WERI-Rb-1 (cell line): ENCODE data around the gene AMOT.

Experiments used
- DNase-seq: peaks from one replicate; pipeline ENCODE4 v3.0.0-alpha.2; 2020
- H3K27ac ChIP-seq: fragments of 250-450 bp; sonication (Bioruptor Pico); 2 replicates; pipeline ENCODE4 v1.5.1; 2020; ENCODE audit warnings: mild to moderate bottlenecking, moderate library complexity
- H3K27me3 ChIP-seq: fragments of 250-450 bp; sonication (Bioruptor Pico); 2 replicates; pipeline ENCODE4 v1.5.1; 2021; ENCODE audit warnings: mild to moderate bottlenecking, low read depth, moderate library complexity; ENCODE audit not compliant: insufficient read depth, severe bottlenecking
- H3K36me3 ChIP-seq: fragments of 250-450 bp; sonication (Bioruptor Pico); 2 replicates; pipeline ENCODE4 v1.5.1; 2020; ENCODE audit warnings: mild to moderate bottlenecking, moderate library complexity
- H3K4me3 ChIP-seq: 2 replicates; pipeline ENCODE4 v1.5.1; 2011; ENCODE audit warnings: low read depth, mild to moderate bottlenecking, control low read depth, low read length
- H3K9me3 ChIP-seq: fragments of 250-450 bp; sonication (Bioruptor Pico); 2 replicates; pipeline ENCODE4 v1.5.1; 2021; ENCODE audit warnings: mild to moderate bottlenecking, moderate library complexity; ENCODE audit not compliant: severe bottlenecking
- CTCF ChIP-seq: IDR thresholded peaks from 2 replicates; pipeline ENCODE4 v1.5.1; 2011; ENCODE audit warnings: low read depth, mild to moderate bottlenecking, control low read depth, inconsistent platforms, low read length

AMOT gene

DNA sequence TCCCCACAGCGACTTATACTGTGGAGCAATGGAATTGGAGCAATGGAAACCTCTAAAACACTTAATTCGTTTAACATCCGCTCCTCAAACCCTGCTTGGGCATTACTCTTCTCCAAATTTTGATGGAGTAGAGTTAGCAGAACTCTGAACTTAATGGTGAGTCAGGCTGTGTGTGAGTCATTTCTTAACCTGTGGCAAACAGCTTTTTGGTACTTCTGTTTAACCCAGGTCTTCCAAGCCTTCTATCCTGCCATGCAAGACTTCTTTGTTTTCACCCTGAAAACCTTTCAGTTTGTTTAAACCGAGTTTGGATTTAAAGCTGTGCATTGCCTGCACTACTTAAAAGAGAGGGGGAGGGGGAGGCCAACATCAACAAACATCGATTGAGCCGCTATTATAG lies 3.6 kb upstream of the AMOT start:
- H3K27ac ChIP-seq, result no peak overlapping the region
- no peak for TF ChIP-seq CTCF

DNA sequence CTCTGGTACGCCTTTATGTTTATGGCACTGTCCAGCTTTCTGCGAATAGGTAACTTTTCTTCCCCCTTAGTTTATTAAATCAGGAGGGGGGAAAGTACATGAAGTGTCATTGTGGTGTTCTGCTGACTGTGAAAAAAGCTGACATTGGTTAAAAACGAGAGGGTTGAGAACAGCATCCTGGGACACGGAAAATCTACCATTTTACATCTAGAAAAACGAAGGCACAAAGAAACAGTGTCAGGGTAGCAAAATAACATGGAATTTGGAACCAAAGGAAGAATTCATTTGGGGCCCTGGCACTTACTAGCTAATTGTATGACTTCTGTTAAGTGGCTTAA lies 1.2 kb upstream of the AMOT start:
- peak overlapping the region; percentile 93 for H3K4me3 ChIP-seq
- H3K36me3 ChIP-seq, result no peaks in the 10 kb centered on the region
- DNase-seq, result no peak
- H3K27me3 ChIP-seq, result peaks cover 11% of the 10 kb centered on the region
- no peak for TF ChIP-seq CTCF
- H3K27ac ChIP-seq, result peak overlapping the region; percentile 52; the same call in 1 of the 2 replicates
- H3K9me3 ChIP-seq, result no peaks in the 10 kb centered on the region

More for the DNA sequence above, 3.6 kb upstream of the AMOT start:
- Histone ChIP-seq H3K9me3 (no peaks in the 10 kb centered on the region), H3K36me3 (no peaks in the 10 kb centered on the region), H3K27me3 (peaks cover 10% of the 10 kb centered on the region), H3K4me3 (no peak overlapping the region)
- no peak for DNase-seq

DNA sequence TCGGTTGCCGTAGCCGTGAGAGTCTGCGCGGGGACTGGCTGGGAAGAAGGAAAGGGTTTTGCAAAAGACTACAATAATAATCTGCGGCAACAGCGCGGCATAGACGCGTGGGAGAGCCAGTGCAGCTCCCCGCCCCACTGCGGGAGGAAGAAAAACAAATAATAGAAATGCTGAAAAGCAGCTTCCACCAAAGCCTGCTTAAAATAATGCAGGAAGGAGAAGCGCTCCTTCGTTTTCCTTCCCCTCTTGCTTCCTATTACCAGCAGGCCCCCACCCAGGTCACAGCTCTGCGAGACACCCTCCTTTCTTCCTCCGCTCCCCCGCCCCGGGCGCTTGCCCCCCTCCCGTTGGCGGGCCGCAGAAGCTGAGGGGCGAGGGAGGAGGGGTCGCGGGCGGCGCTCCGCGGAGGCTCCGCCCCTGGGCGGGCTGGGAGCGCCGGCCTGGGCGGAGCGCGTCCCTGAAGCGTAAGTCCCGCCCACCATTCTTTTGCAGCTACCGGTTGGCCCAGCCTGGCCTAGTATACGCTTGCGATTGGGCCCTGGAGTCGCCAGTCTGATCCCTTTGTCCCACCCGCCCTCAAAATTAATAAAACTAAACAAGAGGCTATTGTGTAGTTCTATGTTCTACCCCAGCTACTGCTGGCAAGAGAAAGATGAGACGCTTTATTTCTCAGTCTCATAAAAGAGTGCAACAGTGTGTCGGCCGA lies 636 bp upstream of the AMOT start:
- H3K27ac ChIP-seq, result peak overlapping the region; percentile 89
- peak; percentile 83 for DNase-seq
- H3K27me3 ChIP-seq, result peaks cover 8% of the 10 kb centered on the region
- no peak for TF ChIP-seq CTCF
- H3K36me3 ChIP-seq, result no peaks in the 10 kb centered on the region
- peak overlapping the region; percentile 93 for H3K4me3 ChIP-seq
- H3K9me3 ChIP-seq, result no peaks in the 10 kb centered on the region

- TF ChIP-seq CTCF, result no peak
- Histone ChIP-seq H3K27ac (no peak overlapping the region), H3K9me3 (no peaks in the 10 kb centered on the region), H3K27me3 (peaks cover 8% of the 10 kb centered on the region), H3K4me3 (peak overlapping the region; percentile 93), H3K36me3 (no peaks in the 10 kb centered on the region)
- DNase-seq, result no peak
These were observed 775 bp downstream of the AMOT start for GRCh38 chrX:112839856-112840255.

DNA sequence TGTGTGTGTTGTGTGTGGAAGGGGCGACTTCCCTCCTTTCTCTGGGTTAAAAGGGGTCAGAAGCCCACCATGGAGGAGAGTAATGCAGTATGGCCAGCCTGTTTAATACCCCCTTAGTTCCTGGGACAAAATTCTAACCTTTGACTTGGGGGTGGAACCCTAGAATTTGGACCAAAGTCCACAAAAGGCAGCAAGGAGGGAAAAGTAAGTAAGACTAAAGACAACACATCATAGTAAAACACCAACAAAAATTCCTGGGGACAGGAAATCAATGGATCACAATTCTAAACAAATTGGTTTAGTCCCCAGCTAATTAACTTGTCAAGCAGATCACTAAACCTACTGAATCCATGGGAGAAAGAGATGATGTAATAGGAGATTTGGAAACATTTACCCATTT lies 3.1 kb downstream of the AMOT start:
- TF ChIP-seq CTCF, result no peak

GRCh38 chrX:112835019-112835418 lies 5.6 kb downstream of the AMOT start:
- no peak for DNase-seq
- H3K27me3 ChIP-seq, result peaks cover 4% of the 10 kb centered on the region
- no peak overlapping the region for H3K27ac ChIP-seq
- TF ChIP-seq CTCF, result no peak
- no peaks in the 10 kb centered on the region for H3K9me3 ChIP-seq
- no peak overlapping the region for H3K4me3 ChIP-seq
- H3K36me3 ChIP-seq, result no peaks in the 10 kb centered on the region

More for the DNA sequence above, 3.1 kb downstream of the AMOT start:
- H3K4me3 ChIP-seq, result no peak overlapping the region
- no peaks in the 10 kb centered on the region for H3K9me3 ChIP-seq
- DNase-seq, result no peak
- H3K27ac ChIP-seq, result no peak overlapping the region
- H3K36me3 ChIP-seq, result no peaks in the 10 kb centered on the region
- peaks cover 8% of the 10 kb centered on the region for H3K27me3 ChIP-seq
